Uterus (tissue), 4 donors: ENCODE data around the gene DGKI. TPM values are rescaled to one million over a fixed set of nuclear protein-coding genes. Genes with fewer than 3 reads are reported as not detected.

Experiments used
- DNase-seq, 2 donors: peaks; one replicate each; pipeline ENCODE4 v3.0.0-alpha.2; 2019 to 2020
- H3K27ac ChIP-seq, 2 donors: fragments of 200-600 bp; sonication (generic); 1 replicate in 1 of 2; 2 replicates in 1 of 2; pipeline ENCODE4 v1.5.1; 2016 to 2018
- H3K27me3 ChIP-seq, 2 donors: fragments of 200-600 bp; sonication (generic); one replicate each; pipeline ENCODE4 v1.5.1; 2018 to 2019; ENCODE audit warnings: control low read depth in 1 of 2
- H3K36me3 ChIP-seq, 2 donors: fragments of 200-600 bp; sonication (generic); one replicate each; pipeline ENCODE4 v1.5.1; 2019; ENCODE audit warnings: control low read depth in 1 of 2
- H3K4me1 ChIP-seq, 2 donors: fragments of 200-600 bp; sonication (generic); one replicate each; pipeline ENCODE4 v1.5.1; 2018 to 2019; ENCODE audit warnings: control low read depth in 1 of 2
- H3K4me3 ChIP-seq, 2 donors: fragments of 200-600 bp; sonication (generic); 1 replicate in 1 of 2; 2 replicates in 1 of 2; pipeline ENCODE4 v1.5.1; 2018 to 2019; ENCODE audit warnings: mild to moderate bottlenecking in 1 of 2
- H3K9me3 ChIP-seq, 2 donors: fragments of 200-600 bp; sonication (generic); one replicate each; pipeline ENCODE4 v1.5.1; 2019; ENCODE audit warnings: control low read depth in 1 of 2
- CTCF ChIP-seq, 4 experiments: fragments of 200-600 bp in 2 of 4; fragments of 450-650 bp in 2 of 4; sonication (generic) in 2 of 4; IDR thresholded peaks; one replicate each; pipeline ENCODE4 v1.5.1; 2016 to 2019; ENCODE audit warnings: antibody characterized with exemption in 4 of 4, mild to moderate bottlenecking in 2 of 4, moderate library complexity in 1 of 4
- POLR2A ChIP-seq, 2 donors: fragments of 450-650 bp; IDR thresholded peaks; one replicate each; pipeline ENCODE4 v1.6.1; 2016; ENCODE audit warnings: antibody characterized with exemption in 2 of 2, mild to moderate bottlenecking in 1 of 2, moderate library complexity in 1 of 2
- intact Hi-C: fragments of 100-400 bp; cut with DNase I; formaldehyde crosslinking; loops from one replicate; pipeline ENCODE4 v1.15.1; 2023; ENCODE audit warnings: low total_unique reads
- total RNA-seq, 4 donors: library from RNA; depleted of rRNA in 3 of 4; stranded (reverse); fragments of >200 nt in 3 of 4; gene quantifications; one replicate each; pipeline versions ENCODE4 v1.1.0 to v1.2.4, GENCODE V29; 2014 to 2023
- donor health status: DM: yes; HTN: yes; CAD: no.

Gene DGKI
- total RNA-seq, 4 donors from 2014 or later = 1.0 to 8.5 (median 4.1) TPM

- no peak for DNase-seq
- Histone ChIP-seq H3K27ac (no peak overlapping the region), H3K4me1 (no peaks in the 10 kb centered on the region), H3K36me3 (no peaks in the 10 kb centered on the region), H3K4me3 (no peak overlapping the region), H3K9me3 (no peaks in the 10 kb centered on the region), H3K27me3 (no peaks in the 10 kb centered on the region)
- TF ChIP-seq POLR2A (IDR thresholded peaks at IDR 0.05) = no peak
- no peak for TF ChIP-seq CTCF (IDR thresholded peaks at IDR 0.05)
- intact Hi-C loops = no loop called here
Measured at GRCh38 chr7:137513091-137513490, 333.7 kb downstream of the DGKI start.

- Histone ChIP-seq H3K36me3 (no peaks in the 10 kb centered on the region), H3K27me3 (no peaks in the 10 kb centered on the region), H3K27ac (no peak overlapping the region), H3K4me3 (no peak overlapping the region), H3K9me3 (no peaks in the 10 kb centered on the region), H3K4me1 (no peaks in the 10 kb centered on the region)
- intact Hi-C loops = no loop called here
- DNase-seq = no peak
- TF ChIP-seq CTCF (IDR thresholded peaks at IDR 0.05) = no peak
- no peak for TF ChIP-seq POLR2A (IDR thresholded peaks at IDR 0.05)
Measured at GRCh38 chr7:137507096-137507495, 339.7 kb downstream of the DGKI start.

- intact Hi-C loops = no loop called here
- Histone ChIP-seq H3K27me3 (no peaks in the 10 kb centered on the region), H3K4me3 (no peak overlapping the region), H3K9me3 (no peaks in the 10 kb centered on the region), H3K27ac (no peak overlapping the region), H3K36me3 (no peaks in the 10 kb centered on the region), H3K4me1 (no peaks in the 10 kb centered on the region)
- DNase-seq = no peak
- TF ChIP-seq POLR2A (IDR thresholded peaks at IDR 0.05) = no peak
- TF ChIP-seq CTCF (IDR thresholded peaks at IDR 0.05) = no peak
Measured at GRCh38 chr7:137506031-137506430, 340.7 kb downstream of the DGKI start.

DNA sequence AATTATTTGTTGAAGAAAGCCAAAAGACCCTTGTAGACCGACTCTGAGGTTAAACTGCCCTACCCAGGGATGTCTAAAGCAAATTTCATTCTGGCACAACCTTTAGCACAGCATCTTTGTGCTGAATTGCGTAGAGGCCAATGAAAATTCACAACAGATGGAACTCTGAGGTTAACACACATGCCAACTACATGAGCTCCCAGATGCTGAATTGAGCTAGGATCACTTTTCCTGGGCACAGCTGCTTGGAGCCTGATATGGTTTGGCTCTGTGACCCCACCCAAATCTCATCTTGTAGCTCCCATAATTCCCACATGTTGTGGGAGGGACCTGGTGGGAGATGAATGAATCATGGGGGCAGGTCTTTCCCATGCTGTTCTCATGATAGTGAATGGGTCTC is 345.2 kb downstream of the DGKI start:
- Histone ChIP-seq H3K4me1 (no peaks in the 10 kb centered on the region), H3K4me3 (no peak overlapping the region), H3K27me3 (no peaks in the 10 kb centered on the region), H3K27ac (no peak overlapping the region), H3K36me3 (no peaks in the 10 kb centered on the region), H3K9me3 (no peaks in the 10 kb centered on the region)
- no peak for DNase-seq
- intact Hi-C loops = no loop called here
- TF ChIP-seq POLR2A (IDR thresholded peaks at IDR 0.05) (no peak), CTCF (IDR thresholded peaks at IDR 0.05) (no peak)

GRCh38 chr7:137492889-137493288 is 353.9 kb downstream of the DGKI start:
- no peaks in the 10 kb centered on the region for H3K27me3 ChIP-seq
- H3K27ac ChIP-seq = no peak overlapping the region
- H3K9me3 ChIP-seq = no peaks in the 10 kb centered on the region
- intact Hi-C loops = no loop called here
- DNase-seq = no peak
- TF ChIP-seq CTCF (IDR thresholded peaks at IDR 0.05) = no peak
- H3K36me3 ChIP-seq = no peaks in the 10 kb centered on the region
- no peak overlapping the region for H3K4me3 ChIP-seq
- no peaks in the 10 kb centered on the region for H3K4me1 ChIP-seq
